GM12878 (cell line): ENCODE data around the gene PGAP3. TPM values are rescaled to one million over a fixed set of nuclear protein-coding genes. Genes with fewer than 3 reads are reported as not detected.

ENCODE experiments used
- ATAC-seq: fragments of 200-7000 bp; cut with Tn5 transposase; 3 replicates; pipeline ENCODE4 v1.9.1; 2020; ENCODE audit warnings: mild to moderate bottlenecking, moderate library complexity
- BruUV-seq: library from RNA; stranded (reverse); fragments of 400-500 nt; replicated peaks from 2 replicates; lab custom pipeline; 2021; lab: Mats Ljungman, UMichigan
- CTCF ChIA-PET: fragments of 300-600 bp; sonication (Branson Sonifier 250); formaldehyde crosslinking; extraction: SDS; loops from one replicate; lab custom pipeline; 2021; ENCODE audit warnings: inconsistent platforms; lab: Yijun Ruan, JAX
- POLR2A ChIA-PET: fragments of 350-600 bp; formaldehyde crosslinking; extraction: SDS; loops from one replicate; lab custom pipeline; 2021; ENCODE audit warnings: inconsistent platforms; lab: Charles Lee
- RAD21 ChIA-PET: fragments of 300-600 bp; sonication (Branson Sonifier 250); formaldehyde crosslinking; loops from one replicate; lab custom pipeline; 2023; ENCODE audit warnings: antibody characterized with exemption; ENCODE audit not compliant: unreplicated experiment; lab: Charles Lee
- SMC1A ChIA-PET: fragments of 300-600 bp; sonication (Branson Sonifier 250); formaldehyde crosslinking; loops from one replicate; lab custom pipeline; 2023; ENCODE audit not compliant: unreplicated experiment, uncharacterized antibody; lab: Charles Lee
- DNase-seq: peaks from one replicate; pipeline ENCODE4 v3.0.0-alpha.2; 2011; ENCODE audit warnings: low read depth, low spot score
- FAIRE-seq: peaks from 3 replicates; lab custom pipeline; 2011; peaks lifted over from hg19 to GRCh38; lab: Jason Lieb, UNC
- H2AFZ ChIP-seq: 2 replicates; pipeline ENCODE4 v1.6.0; 2011; ENCODE audit warnings: low read depth, low read length, control low read depth; ENCODE audit not compliant: control insufficient read depth
- H3K27ac ChIP-seq: 2 replicates; pipeline ENCODE4 v1.5.1; 2011; ENCODE audit warnings: control low read depth; ENCODE audit not compliant: control insufficient read depth, insufficient read depth
- H3K27me3 ChIP-seq, 2 experiments: replicated peaks in 1 of 2; 2 replicates each; pipeline versions ENCODE4 v1.6.0 to v1.6.1; 2011; ENCODE audit warnings: low read length in 1 of 2; ENCODE audit not compliant: control insufficient read depth in 2 of 2, insufficient read depth in 2 of 2
- H3K36me3 ChIP-seq, 2 experiments: 2 replicates each; pipeline ENCODE4 v1.5.1; 2011; ENCODE audit warnings: low read length in 1 of 2; ENCODE audit not compliant: control insufficient read depth in 2 of 2, insufficient read depth in 2 of 2
- H3K4me1 ChIP-seq: 2 replicates; pipeline ENCODE4 v1.6.1; 2011; ENCODE audit warnings: mild to moderate bottlenecking, low read length, moderate library complexity, mixed read lengths; ENCODE audit not compliant: control insufficient read depth, insufficient read depth
- H3K4me2 ChIP-seq: 2 replicates; pipeline ENCODE4 v1.6.0; 2011; ENCODE audit warnings: control low read depth; ENCODE audit not compliant: control insufficient read depth, insufficient read depth
- H3K4me3 ChIP-seq: fragments of 200-600 bp; sonication (generic); 2 replicates; pipeline ENCODE4 v1.5.1; 2016
- H3K79me2 ChIP-seq: 2 replicates; pipeline ENCODE4 v1.6.0; 2011; ENCODE audit warnings: low read length; ENCODE audit not compliant: control insufficient read depth, insufficient read depth
- H3K9ac ChIP-seq: 2 replicates; pipeline ENCODE4 v1.8.0; 2011; ENCODE audit warnings: low read length, control low read depth, mixed read lengths; ENCODE audit not compliant: control insufficient read depth, insufficient read depth
- H3K9me3 ChIP-seq: replicated peaks from 3 replicates; pipeline ENCODE4 v1.5.1; 2011; ENCODE audit warnings: mild to moderate bottlenecking, low read length; ENCODE audit not compliant: control insufficient read depth, insufficient read depth
- H4K20me1 ChIP-seq: 2 replicates; pipeline ENCODE4 v1.6.0; 2011; ENCODE audit not compliant: control insufficient read depth, insufficient read depth
- BRCA1 ChIP-seq: IDR thresholded peaks from 2 replicates; pipeline ENCODE4 v1.6.1; 2011; ENCODE audit warnings: low read depth, low read length, improper control_type of control experiment
- CBX3 ChIP-seq: fragments of 200-600 bp; sonication (generic); IDR thresholded peaks from 2 replicates; pipeline ENCODE4 v1.6.1; 2016; ENCODE audit warnings: low read depth, borderline replicate concordance
- CREB1 ChIP-seq: IDR thresholded peaks from 2 replicates; pipeline ENCODE4 v1.6.1; 2012; ENCODE audit warnings: low read depth, mild to moderate bottlenecking, inconsistent platforms
- CTCF ChIP-seq, 3 experiments: IDR thresholded peaks in 2 of 3; conservative IDR thresholded peaks in 1 of 3; 2 replicates each; pipeline ENCODE4 v1.5.1; 2011; ENCODE audit warnings: low read depth in 3 of 3, low read length in 3 of 3, mild to moderate bottlenecking in 3 of 3, control low read depth in 2 of 3, moderate library complexity in 2 of 3, inconsistent platforms in 1 of 3, mixed read lengths in 1 of 3; ENCODE audit not compliant: control insufficient read depth in 2 of 3, insufficient read depth in 1 of 3; ENCODE audit errors: extremely low read depth in 1 of 3
- DPF2 ChIP-seq: fragments of 450-650 bp; IDR thresholded peaks from 2 replicates; pipeline ENCODE4 v1.6.1; 2017; ENCODE audit warnings: mild to moderate bottlenecking
- ETV6 ChIP-seq, 2 experiments: fragments of 450-650 bp in 1 of 2; IDR thresholded peaks in 1 of 2; conservative IDR thresholded peaks in 1 of 2; 2 replicates each; pipeline ENCODE4 v1.6.1; 2014; ENCODE audit warnings: antibody characterized with exemption in 1 of 2, borderline replicate concordance in 1 of 2, low read depth in 1 of 2, mild to moderate bottlenecking in 1 of 2, moderate library complexity in 1 of 2
- MAX ChIP-seq: IDR thresholded peaks from 2 replicates; pipeline ENCODE4 v1.6.1; 2012; ENCODE audit warnings: low read depth, low read length, improper control_type of control experiment
- NR2C1 ChIP-seq: fragments of 450-650 bp; IDR thresholded peaks from 2 replicates; pipeline ENCODE4 v1.6.1; 2017; ENCODE audit warnings: antibody characterized with exemption, mild to moderate bottlenecking, moderate library complexity
- NR2F1 ChIP-seq: fragments of 450-650 bp; conservative IDR thresholded peaks from 2 replicates; pipeline ENCODE4 v1.6.1; 2017; ENCODE audit warnings: mild to moderate bottlenecking
- PRDM15 ChIP-seq: fragments of 450-650 bp; formaldehyde crosslinking; IDR thresholded peaks from 2 replicates; pipeline ENCODE4 v1.4.0; 2020; ENCODE audit warnings: mild to moderate bottlenecking, moderate library complexity
- SMAD5 ChIP-seq: IDR thresholded peaks from 2 replicates; pipeline ENCODE4 v1.6.1; 2016; ENCODE audit warnings: antibody characterized with exemption, low read depth
- SMC3 ChIP-seq: IDR thresholded peaks from 2 replicates; pipeline ENCODE4 v1.6.1; 2011; ENCODE audit warnings: low read length, improper control_type of control experiment, borderline replicate concordance
- ZNF207 ChIP-seq: fragments of 450-650 bp; IDR thresholded peaks from 2 replicates; pipeline ENCODE4 v1.6.1; 2014; ENCODE audit warnings: antibody characterized with exemption, mild to moderate bottlenecking, borderline replicate concordance
- WGBS: methylation state at CpG from one replicate; pipeline ENCODE4 v1.1.6; 2016; ENCODE audit warnings: low lambda C conversion rate; ENCODE audit not compliant: insufficient replicate concordance, insufficient coverage; ENCODE audit errors: missing lambda C conversion rate; 5-methylcytosine and 5-hydroxymethylcytosine counted together
- in situ Hi-C: fragments of 300-500 bp; cut with MboI; formaldehyde crosslinking; loops from 9 replicates; pipeline ENCODE4 v1.14.3; 2018; ENCODE audit warnings: mixed read lengths
- intact Hi-C: fragments of 100-400 bp; cut with micrococcal nuclease; formaldehyde crosslinking; loops from one replicate; pipeline ENCODE4 v1.14.2; 2022; ENCODE audit not compliant: unreplicated experiment
- polyA plus RNA-seq, 11 experiments: library from polyadenylated mRNA; depleted of rRNA in 4 of 11; unstranded in 6 of 11; stranded (reverse) in 5 of 11; fragments of >200 nt; fragmentation: Nextera tagmentation in 4 of 11; fragmentation: Illumina TruSeq in 1 of 11; extraction: Ambion mirVana in 4 of 11; extraction: Trizol in 1 of 11; gene quantifications; 1 replicate in 1 of 11; 2 replicates in 10 of 11; pipeline versions ENCODE4 v1.2.1 to v1.2.3, GENCODE V29; 2011 to 2016; ENCODE audit warnings: inconsistent platforms in 2 of 11, missing spikeins in 2 of 11, low read depth in 1 of 11
- total RNA-seq, 4 experiments: library from RNA; depleted of rRNA in 3 of 4; stranded (reverse); fragments of >200 nt in 3 of 4; fragmentation: Illumina TruSeq in 1 of 4; extraction: Trizol in 1 of 4; gene quantifications; 2 replicates each; pipeline versions ENCODE4 v1.2.1 to v1.2.3, GENCODE V29; 2013 to 2021

The PGAP3 gene
- total and polyA plus RNA-seq, 10 of the 15 experiments (the other 5 are each of a cell fraction or from before 2014, with no cell fraction given), result 0.21 to 10.0 (median 5.3) TPM

GRCh38 chr17:39667945-39668924 lies 19.6 kb downstream of the PGAP3 start, which contains the start of gene PNMT:
PNMT (plus strand) TSS chr17:39668453; CDS start chr17:39668476, 23 bp downstream.
- POLR2A ChIA-PET, result interaction anchor here (0.6 kb wide), 1 partner anchor 87 kb away, joined by 3 read pairs; no protein-coding TSS in a partner anchor
- Histone ChIP-seq H3K4me2 (peak within 1 kb of the TSS; percentile 71; the same call in 1 of the 2 replicates), H3K4me1 (no peaks in the 10 kb centered on the region), H3K9me3 (no peaks in the 10 kb centered on the region), H3K27me3 (peaks cover 4 to 6% of the 10 kb centered on the region in 2 experiments; a peak in 3 of 4 replicates), H3K27ac (no peak within 1 kb of the TSS), H2AFZ (peak within 1 kb of the TSS; percentile 58), H3K36me3 (no peaks in the 10 kb centered on the region; a peak in 2 of 4 replicates), H3K79me2 (no peaks in the 10 kb centered on the region), H3K9ac (no peak within 1 kb of the TSS), H4K20me1 (no peaks in the 10 kb centered on the region; the same call in 1 of the 2 replicates), H3K4me3 (peak within 1 kb of the TSS; percentile 44; the same call in 1 of the 2 replicates)
- CTCF ChIA-PET, result interaction anchor here (0.8 to 9.1 kb wide), 10 partner anchors 9 to 196 kb away, joined by 3 to 114 read pairs (median 4); partner anchors contain the start of genes IKZF3, MIEN1 and STARD3
- ATAC-seq, result peak; percentile 82
- DNase-seq, result no peak
- intact Hi-C loops (no loop called here), in situ Hi-C loops (no loop called here)
- RAD21 ChIA-PET, result interaction anchor here (0.9 to 1.1 kb wide), 2 partner anchors 20 to 62 kb away, joined by 3 to 4 read pairs; partner anchors contain the start of genes MIEN1 and PGAP3
- 2% methylated on average over 47 of the region's 85 CpGs for WGBS
- BruUV-seq, result no TSS peak
- no peak for FAIRE-seq
- SMC1A ChIA-PET, result interaction anchor here (0.6 to 1.5 kb wide), 5 partner anchors 19 to 47 kb away, joined by 3 to 6 read pairs (median 4); partner anchors contain the start of gene PGAP3
- TF ChIP-seq DPF2 (peak; percentile 70; the same call in 1 of the 2 replicates), ETV6 (conservative IDR thresholded peaks at IDR 0.05 in 1 of 2, IDR thresholded peaks at IDR 0.05 in 1 of 2; ENCODE audit: borderline replicate concordance in 1 of 2, low read depth in 1 of 2) (no peak), CREB1 (no peak), MAX (0 out of 2 replicates have a peak, but pooled peaks have one; percentile 17), SMAD5 (no peak), NR2C1 (no peak), ZNF207 (peak; percentile 46; the same call in 1 of the 2 replicates), NR2F1 (peak; percentile 77), SMC3 (0 out of 2 replicates have a peak, but pooled peaks have one; percentile 14), CBX3 (no peak), CTCF (IDR thresholded peaks at IDR 0.05 in 2 of 3, conservative IDR thresholded peaks at IDR 0.05 in 1 of 3; ENCODE audit: control insufficient read depth in 2 of 3, extremely low read depth in 1 of 3, insufficient read depth in 1 of 3, low read depth in 3 of 3, low read length in 3 of 3) (peak; percentile 57 to 73 (median 62)), BRCA1 (no peak), PRDM15 (no peak)
